GM12878 (cell line): ENCODE data around the gene PCNX1. TPM values are rescaled to one million over a fixed set of nuclear protein-coding genes. Genes with fewer than 3 reads are reported as not detected.

Source experiments
- ATAC-seq: fragments of 200-7000 bp; cut with Tn5 transposase; 3 replicates; pipeline ENCODE4 v1.9.1; 2020; ENCODE audit warnings: mild to moderate bottlenecking, moderate library complexity
- BruUV-seq: library from RNA; stranded (reverse); fragments of 400-500 nt; replicated peaks from 2 replicates; lab custom pipeline; 2021; lab: Mats Ljungman, UMichigan
- CTCF ChIA-PET: fragments of 300-600 bp; sonication (Branson Sonifier 250); formaldehyde crosslinking; extraction: SDS; loops from one replicate; lab custom pipeline; 2021; ENCODE audit warnings: inconsistent platforms; lab: Yijun Ruan, JAX
- POLR2A ChIA-PET: fragments of 350-600 bp; formaldehyde crosslinking; extraction: SDS; loops from one replicate; lab custom pipeline; 2021; ENCODE audit warnings: inconsistent platforms; lab: Charles Lee
- RAD21 ChIA-PET: fragments of 300-600 bp; sonication (Branson Sonifier 250); formaldehyde crosslinking; loops from one replicate; lab custom pipeline; 2023; ENCODE audit warnings: antibody characterized with exemption; ENCODE audit not compliant: unreplicated experiment; lab: Charles Lee
- SMC1A ChIA-PET: fragments of 300-600 bp; sonication (Branson Sonifier 250); formaldehyde crosslinking; loops from one replicate; lab custom pipeline; 2023; ENCODE audit not compliant: unreplicated experiment, uncharacterized antibody; lab: Charles Lee
- DNase-seq: peaks from one replicate; pipeline ENCODE4 v3.0.0-alpha.2; 2011; ENCODE audit warnings: low read depth, low spot score
- FAIRE-seq: peaks from 3 replicates; lab custom pipeline; 2011; peaks lifted over from hg19 to GRCh38; lab: Jason Lieb, UNC
- H2AFZ ChIP-seq: 2 replicates; pipeline ENCODE4 v1.6.0; 2011; ENCODE audit warnings: low read depth, low read length, control low read depth; ENCODE audit not compliant: control insufficient read depth
- H3K27ac ChIP-seq: 2 replicates; pipeline ENCODE4 v1.5.1; 2011; ENCODE audit warnings: control low read depth; ENCODE audit not compliant: control insufficient read depth, insufficient read depth
- H3K27me3 ChIP-seq, 2 experiments: replicated peaks in 1 of 2; 2 replicates each; pipeline versions ENCODE4 v1.6.0 to v1.6.1; 2011; ENCODE audit warnings: low read length in 1 of 2; ENCODE audit not compliant: control insufficient read depth in 2 of 2, insufficient read depth in 2 of 2
- H3K36me3 ChIP-seq, 2 experiments: 2 replicates each; pipeline ENCODE4 v1.5.1; 2011; ENCODE audit warnings: low read length in 1 of 2; ENCODE audit not compliant: control insufficient read depth in 2 of 2, insufficient read depth in 2 of 2
- H3K4me1 ChIP-seq: 2 replicates; pipeline ENCODE4 v1.6.1; 2011; ENCODE audit warnings: mild to moderate bottlenecking, low read length, moderate library complexity, mixed read lengths; ENCODE audit not compliant: control insufficient read depth, insufficient read depth
- H3K4me2 ChIP-seq: 2 replicates; pipeline ENCODE4 v1.6.0; 2011; ENCODE audit warnings: control low read depth; ENCODE audit not compliant: control insufficient read depth, insufficient read depth
- H3K4me3 ChIP-seq: fragments of 200-600 bp; sonication (generic); 2 replicates; pipeline ENCODE4 v1.5.1; 2016
- H3K79me2 ChIP-seq: 2 replicates; pipeline ENCODE4 v1.6.0; 2011; ENCODE audit warnings: low read length; ENCODE audit not compliant: control insufficient read depth, insufficient read depth
- H3K9ac ChIP-seq: 2 replicates; pipeline ENCODE4 v1.8.0; 2011; ENCODE audit warnings: low read length, control low read depth, mixed read lengths; ENCODE audit not compliant: control insufficient read depth, insufficient read depth
- H3K9me3 ChIP-seq: replicated peaks from 3 replicates; pipeline ENCODE4 v1.5.1; 2011; ENCODE audit warnings: mild to moderate bottlenecking, low read length; ENCODE audit not compliant: control insufficient read depth, insufficient read depth
- H4K20me1 ChIP-seq: 2 replicates; pipeline ENCODE4 v1.6.0; 2011; ENCODE audit not compliant: control insufficient read depth, insufficient read depth
- CREM ChIP-seq: IDR thresholded peaks from 2 replicates; pipeline ENCODE4 v1.6.1; 2014; ENCODE audit warnings: antibody characterized with exemption, low read depth
- CUX1 ChIP-seq: IDR thresholded peaks from 2 replicates; pipeline ENCODE4 v1.6.1; 2012; ENCODE audit warnings: improper control_type of control experiment, low read depth, low read length; ENCODE audit not compliant: insufficient replicate concordance
- EGR1 ChIP-seq, 2 experiments: IDR thresholded peaks; 1 replicate in 1 of 2; 2 replicates in 1 of 2; pipeline ENCODE4 v1.6.1; 2011 to 2012; ENCODE audit warnings: low read depth in 2 of 2, low read length in 2 of 2, borderline replicate concordance in 1 of 2, mild to moderate bottlenecking in 1 of 2, moderate library complexity in 1 of 2
- IKZF2 ChIP-seq, 2 experiments: fragments of 450-650 bp; IDR thresholded peaks; 2 replicates each; pipeline ENCODE4 v1.6.1; 2017; ENCODE audit warnings: mild to moderate bottlenecking in 2 of 2, moderate library complexity in 2 of 2
- NFXL1 ChIP-seq: fragments of 450-650 bp; IDR thresholded peaks from 2 replicates; pipeline ENCODE4 v1.6.1; 2017; ENCODE audit warnings: antibody characterized with exemption, mild to moderate bottlenecking, borderline replicate concordance
- RAD21 ChIP-seq: IDR thresholded peaks from 2 replicates; pipeline ENCODE4 v1.6.1; 2011; ENCODE audit warnings: mild to moderate bottlenecking, low read depth, low read length, moderate library complexity; ENCODE audit not compliant: insufficient read depth
- RCOR1 ChIP-seq: conservative IDR thresholded peaks from 2 replicates; pipeline ENCODE4 v1.6.1; 2012; ENCODE audit warnings: low read depth, low read length, improper control_type of control experiment
- WRNIP1 ChIP-seq: IDR thresholded peaks from 2 replicates; pipeline ENCODE4 v1.6.1; 2011; ENCODE audit warnings: low read depth, low read length, improper control_type of control experiment, borderline replicate concordance
- YY1 ChIP-seq: IDR thresholded peaks from 2 replicates; pipeline ENCODE4 v1.6.1; 2011; ENCODE audit warnings: low read depth, mild to moderate bottlenecking, low read length
- WGBS: methylation state at CpG from one replicate; pipeline ENCODE4 v1.1.6; 2016; ENCODE audit warnings: low lambda C conversion rate; ENCODE audit not compliant: insufficient replicate concordance, insufficient coverage; ENCODE audit errors: missing lambda C conversion rate; 5-methylcytosine and 5-hydroxymethylcytosine counted together
- in situ Hi-C: fragments of 300-500 bp; cut with MboI; formaldehyde crosslinking; loops from 9 replicates; pipeline ENCODE4 v1.14.3; 2018; ENCODE audit warnings: mixed read lengths
- intact Hi-C: fragments of 100-400 bp; cut with micrococcal nuclease; formaldehyde crosslinking; loops from one replicate; pipeline ENCODE4 v1.14.2; 2022; ENCODE audit not compliant: unreplicated experiment
- polyA plus RNA-seq, 11 experiments: library from polyadenylated mRNA; depleted of rRNA in 4 of 11; unstranded in 6 of 11; stranded (reverse) in 5 of 11; fragments of >200 nt; fragmentation: Nextera tagmentation in 4 of 11; fragmentation: Illumina TruSeq in 1 of 11; extraction: Ambion mirVana in 4 of 11; extraction: Trizol in 1 of 11; gene quantifications; 1 replicate in 1 of 11; 2 replicates in 10 of 11; pipeline versions ENCODE4 v1.2.1 to v1.2.3, GENCODE V29; 2011 to 2016; ENCODE audit warnings: inconsistent platforms in 2 of 11, missing spikeins in 2 of 11, low read depth in 1 of 11
- total RNA-seq, 4 experiments: library from RNA; depleted of rRNA in 3 of 4; stranded (reverse); fragments of >200 nt in 3 of 4; fragmentation: Illumina TruSeq in 1 of 4; extraction: Trizol in 1 of 4; gene quantifications; 2 replicates each; pipeline versions ENCODE4 v1.2.1 to v1.2.3, GENCODE V29; 2013 to 2021
- TF ChIP-seq, protein P1 (sequence below): fragments of 450-650 bp; IDR thresholded peaks from 2 replicates; pipeline ENCODE4 v1.6.1; 2017; ENCODE audit warnings: mild to moderate bottlenecking, moderate library complexity
- TF ChIP-seq, protein P2 (sequence below): fragments of 450-650 bp; formaldehyde crosslinking; IDR thresholded peaks from 2 replicates; pipeline ENCODE4 v1.4.0; 2022; ENCODE audit warnings: mild to moderate bottlenecking, moderate library complexity

PCNX1 gene
- total and polyA plus RNA-seq, 10 of the 15 experiments (the other 5 are each of a cell fraction or from before 2014, with no cell fraction given), result 4.6 to 53.9 (median 20.5) TPM

GRCh38 chr14:71006200-71006563 lies 98.9 kb downstream of the PCNX1 start:
- H3K4me2 ChIP-seq, result no peak overlapping the region
- H3K4me3 ChIP-seq, result no peak overlapping the region
- POLR2A ChIA-PET, result no interaction called here
- in situ Hi-C loops, result no loop called here
- 100% methylated on average over 2 of the region's 2 CpGs for WGBS
- CTCF ChIA-PET, result no interaction called here
- DNase-seq (no peak), ATAC-seq (no peak), FAIRE-seq (no peak)
- H3K9ac ChIP-seq, result no peak overlapping the region
- H3K27me3 ChIP-seq, result no peaks in the 10 kb centered on the region
- H3K79me2 ChIP-seq, result no peaks in the 10 kb centered on the region
- no peaks in the 10 kb centered on the region for H4K20me1 ChIP-seq
- no peak overlapping the region for H2AFZ ChIP-seq
- no TSS peak for BruUV-seq
- intact Hi-C loops, result no loop called here
- no peaks in the 10 kb centered on the region for H3K36me3 ChIP-seq
- SMC1A ChIA-PET, result no interaction called here
- H3K27ac ChIP-seq, result no peak overlapping the region
- RAD21 ChIA-PET, result no interaction called here
- H3K9me3 ChIP-seq, result no peaks in the 10 kb centered on the region
- H3K4me1 ChIP-seq, result no peaks in the 10 kb centered on the region
- TF ChIP-seq WRNIP1 (no peak), RCOR1 (no peak), RAD21 (no peak), EGR1 (IDR thresholded peaks at IDR 0.05; ENCODE audit: borderline replicate concordance in 1 of 2, low read depth in 2 of 2, low read length in 2 of 2) (no peak), YY1 (no peak), IKZF2 (IDR thresholded peaks at IDR 0.05) (no peak), CUX1 (no peak), CREM (no peak), NFXL1 (no peak)
- TF ChIP-seq, protein P1, sequence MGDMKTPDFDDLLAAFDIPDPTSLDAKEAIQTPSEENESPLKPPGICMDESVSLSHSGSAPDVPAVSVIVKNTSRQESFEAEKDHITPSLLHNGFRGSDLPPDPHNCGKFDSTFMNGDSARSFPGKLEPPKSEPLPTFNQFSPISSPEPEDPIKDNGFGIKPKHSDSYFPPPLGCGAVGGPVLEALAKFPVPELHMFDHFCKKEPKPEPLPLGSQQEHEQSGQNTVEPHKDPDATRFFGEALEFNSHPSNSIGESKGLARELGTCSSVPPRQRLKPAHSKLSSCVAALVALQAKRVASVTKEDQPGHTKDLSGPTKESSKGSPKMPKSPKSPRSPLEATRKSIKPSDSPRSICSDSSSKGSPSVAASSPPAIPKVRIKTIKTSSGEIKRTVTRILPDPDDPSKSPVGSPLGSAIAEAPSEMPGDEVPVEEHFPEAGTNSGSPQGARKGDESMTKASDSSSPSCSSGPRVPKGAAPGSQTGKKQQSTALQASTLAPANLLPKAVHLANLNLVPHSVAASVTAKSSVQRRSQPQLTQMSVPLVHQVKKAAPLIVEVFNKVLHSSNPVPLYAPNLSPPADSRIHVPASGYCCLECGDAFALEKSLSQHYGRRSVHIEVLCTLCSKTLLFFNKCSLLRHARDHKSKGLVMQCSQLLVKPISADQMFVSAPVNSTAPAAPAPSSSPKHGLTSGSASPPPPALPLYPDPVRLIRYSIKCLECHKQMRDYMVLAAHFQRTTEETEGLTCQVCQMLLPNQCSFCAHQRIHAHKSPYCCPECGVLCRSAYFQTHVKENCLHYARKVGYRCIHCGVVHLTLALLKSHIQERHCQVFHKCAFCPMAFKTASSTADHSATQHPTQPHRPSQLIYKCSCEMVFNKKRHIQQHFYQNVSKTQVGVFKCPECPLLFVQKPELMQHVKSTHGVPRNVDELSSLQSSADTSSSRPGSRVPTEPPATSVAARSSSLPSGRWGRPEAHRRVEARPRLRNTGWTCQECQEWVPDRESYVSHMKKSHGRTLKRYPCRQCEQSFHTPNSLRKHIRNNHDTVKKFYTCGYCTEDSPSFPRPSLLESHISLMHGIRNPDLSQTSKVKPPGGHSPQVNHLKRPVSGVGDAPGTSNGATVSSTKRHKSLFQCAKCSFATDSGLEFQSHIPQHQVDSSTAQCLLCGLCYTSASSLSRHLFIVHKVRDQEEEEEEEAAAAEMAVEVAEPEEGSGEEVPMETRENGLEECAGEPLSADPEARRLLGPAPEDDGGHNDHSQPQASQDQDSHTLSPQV, result no peak
- TF ChIP-seq, protein P2, sequence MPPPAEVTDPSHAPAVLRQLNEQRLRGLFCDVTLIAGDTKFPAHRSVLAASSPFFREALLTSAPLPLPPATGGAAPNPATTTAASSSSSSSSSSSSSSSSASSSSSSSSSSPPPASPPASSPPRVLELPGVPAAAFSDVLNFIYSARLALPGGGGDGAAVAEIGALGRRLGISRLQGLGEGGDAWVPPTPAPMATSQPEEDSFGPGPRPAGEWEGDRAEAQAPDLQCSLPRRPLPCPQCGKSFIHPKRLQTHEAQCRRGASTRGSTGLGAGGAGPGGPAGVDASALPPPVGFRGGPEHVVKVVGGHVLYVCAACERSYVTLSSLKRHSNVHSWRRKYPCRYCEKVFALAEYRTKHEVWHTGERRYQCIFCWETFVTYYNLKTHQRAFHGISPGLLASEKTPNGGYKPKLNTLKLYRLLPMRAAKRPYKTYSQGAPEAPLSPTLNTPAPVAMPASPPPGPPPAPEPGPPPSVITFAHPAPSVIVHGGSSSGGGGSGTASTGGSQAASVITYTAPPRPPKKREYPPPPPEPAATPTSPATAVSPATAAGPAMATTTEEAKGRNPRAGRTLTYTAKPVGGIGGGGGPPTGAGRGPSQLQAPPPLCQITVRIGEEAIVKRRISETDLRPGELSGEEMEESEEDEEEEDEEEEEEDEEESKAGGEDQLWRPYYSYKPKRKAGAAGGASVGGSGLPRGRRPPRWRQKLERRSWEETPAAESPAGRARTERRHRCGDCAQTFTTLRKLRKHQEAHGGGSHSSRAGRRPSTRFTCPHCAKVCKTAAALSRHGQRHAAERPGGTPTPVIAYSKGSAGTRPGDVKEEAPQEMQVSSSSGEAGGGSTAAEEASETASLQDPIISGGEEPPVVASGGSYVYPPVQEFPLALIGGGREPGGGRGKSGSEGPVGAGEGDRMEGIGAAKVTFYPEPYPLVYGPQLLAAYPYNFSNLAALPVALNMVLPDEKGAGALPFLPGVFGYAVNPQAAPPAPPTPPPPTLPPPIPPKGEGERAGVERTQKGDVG, result no peak
